Measurements from ENCODE around the gene CTDSP2.

The CTDSP2 gene

DNA sequence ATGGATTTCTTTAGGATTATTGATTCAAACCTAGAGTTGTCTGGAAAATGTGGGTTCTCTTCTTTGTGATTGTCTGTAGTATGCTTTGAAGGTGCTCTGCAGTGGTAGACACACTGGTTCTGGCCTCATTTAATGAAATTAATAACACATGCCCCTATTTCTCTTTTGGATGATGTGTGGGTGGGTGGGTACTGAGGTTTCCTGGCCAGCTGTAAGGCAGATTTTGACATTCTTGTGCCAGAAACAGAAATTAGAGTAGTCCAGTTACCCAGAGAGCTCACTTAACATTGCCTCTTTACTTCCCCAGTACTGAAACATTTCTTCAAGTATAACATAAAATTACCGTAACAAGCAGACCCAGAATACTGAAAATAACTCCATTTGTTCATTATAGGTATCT, 49.5 kb downstream of the CTDSP2 start:
- H3K56ac ChIP-seq (ENCODE audit: low read length) = no peak overlapping the region
- H2BK120ac ChIP-seq (ENCODE audit: low read depth, low read length) = no peak overlapping the region
- H3K79me2 ChIP-seq (ENCODE audit: control insufficient read depth, insufficient read depth, low read length) = no peaks in the 10 kb centered on the region
- H4K5ac ChIP-seq (ENCODE audit: low read length) = no peak overlapping the region
- no peak overlapping the region for H4K8ac ChIP-seq (ENCODE audit: low read depth, low read length)
- H3K79me1 ChIP-seq (ENCODE audit: low read length) = no peaks in the 10 kb centered on the region
- no CpG with 5 or more reads among the region's 1 CpG for WGBS (ENCODE audit: extremely low coverage, insufficient coverage, low lambda C conversion rate)
- no peak overlapping the region for H3K4ac ChIP-seq (ENCODE audit: low read depth, low read length)
- no peaks in the 10 kb centered on the region for H3K27me3 ChIP-seq (ENCODE audit: insufficient read depth, low read length, poor library complexity)
- no peak overlapping the region for H3K23ac ChIP-seq (ENCODE audit: low read length)
- H3K9ac ChIP-seq (ENCODE audit: low read length) = no peak overlapping the region
- no peak overlapping the region for H3K4me2 ChIP-seq (ENCODE audit: low read length)
- H2AK5ac ChIP-seq (ENCODE audit: low read length) = no peak overlapping the region
- no peak overlapping the region for H3K18ac ChIP-seq (ENCODE audit: low read length)
- H2BK15ac ChIP-seq (replicated peaks; ENCODE audit: low read depth) = no peak overlapping the region
- no peak overlapping the region for H2BK5ac ChIP-seq (ENCODE audit: low read length)
- no peak overlapping the region for H3K27ac ChIP-seq (ENCODE audit: low read depth, low read length)
- H3K4me3 ChIP-seq (ENCODE audit: low read length) = no peak overlapping the region
- no peaks in the 10 kb centered on the region for H3K4me1 ChIP-seq (ENCODE audit: control insufficient read depth, low read depth, low read length)
- H3K36me3 ChIP-seq (ENCODE audit: control insufficient read depth, insufficient read depth, low read length) = peaks cover 6% of the 10 kb centered on the region
- DNase-seq = no peak

DNA sequence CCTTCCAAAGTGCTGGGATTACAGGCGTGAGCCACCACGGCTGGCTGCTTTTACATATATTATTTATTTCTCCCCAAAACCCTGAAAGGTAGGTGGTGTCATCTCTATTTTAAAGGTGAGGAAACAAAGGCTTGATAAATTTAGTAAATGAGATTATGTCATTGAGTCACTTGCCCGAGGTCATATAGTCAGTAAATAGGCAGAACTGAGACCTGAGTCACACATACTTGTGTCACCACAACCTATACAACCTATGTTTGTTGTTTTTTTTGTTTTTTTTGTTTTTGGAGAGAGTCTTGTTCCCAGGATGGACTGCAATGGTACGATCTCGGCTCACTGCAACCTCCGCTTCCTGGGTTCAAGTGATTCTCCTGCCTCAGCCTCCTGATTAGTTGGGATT, 51.2 kb downstream of the CTDSP2 start:
- H2BK15ac ChIP-seq (replicated peaks; ENCODE audit: low read depth) = no peak overlapping the region
- no peak overlapping the region for H2AK5ac ChIP-seq (ENCODE audit: low read length)
- no peak overlapping the region for H4K8ac ChIP-seq (ENCODE audit: low read depth, low read length)
- no peak overlapping the region for H2BK120ac ChIP-seq (ENCODE audit: low read depth, low read length)
- no peak overlapping the region for H3K4ac ChIP-seq (ENCODE audit: low read depth, low read length)
- H3K79me1 ChIP-seq (ENCODE audit: low read length) = no peaks in the 10 kb centered on the region
- H3K23ac ChIP-seq (ENCODE audit: low read length) = no peak overlapping the region
- H3K27me3 ChIP-seq (ENCODE audit: insufficient read depth, low read length, poor library complexity) = no peaks in the 10 kb centered on the region
- no peak overlapping the region for H3K9ac ChIP-seq (ENCODE audit: low read length)
- no peak overlapping the region for H4K5ac ChIP-seq (ENCODE audit: low read length)
- H3K4me2 ChIP-seq (ENCODE audit: low read length) = no peak overlapping the region
- no peak for DNase-seq
- H3K4me1 ChIP-seq (ENCODE audit: control insufficient read depth, low read depth, low read length) = no peaks in the 10 kb centered on the region
- no peak overlapping the region for H3K56ac ChIP-seq (ENCODE audit: low read length)
- H3K79me2 ChIP-seq (ENCODE audit: control insufficient read depth, insufficient read depth, low read length) = no peaks in the 10 kb centered on the region
- no peak overlapping the region for H3K4me3 ChIP-seq (ENCODE audit: low read length)
- no CpG with 5 or more reads among the region's 6 CpGs for WGBS (ENCODE audit: extremely low coverage, insufficient coverage, low lambda C conversion rate)
- no peak overlapping the region for H2BK5ac ChIP-seq (ENCODE audit: low read length)
- no peak overlapping the region for H3K27ac ChIP-seq (ENCODE audit: low read depth, low read length)
- H3K18ac ChIP-seq (ENCODE audit: low read length) = no peak overlapping the region
- H3K36me3 ChIP-seq (ENCODE audit: control insufficient read depth, insufficient read depth, low read length) = peaks cover 6% of the 10 kb centered on the region

- Histone ChIP-seq H3K4me1 (ENCODE audit: control insufficient read depth, low read depth, low read length) (no peaks in the 10 kb centered on the region), H3K79me2 (ENCODE audit: control insufficient read depth, insufficient read depth, low read length) (no peaks in the 10 kb centered on the region), H3K23ac (ENCODE audit: low read length) (no peak overlapping the region), H2BK120ac (ENCODE audit: low read depth, low read length) (no peak overlapping the region), H3K27me3 (ENCODE audit: insufficient read depth, low read length, poor library complexity) (no peaks in the 10 kb centered on the region), H3K9ac (ENCODE audit: low read length) (no peak overlapping the region), H2BK15ac (replicated peaks; ENCODE audit: low read depth) (no peak overlapping the region), H4K8ac (ENCODE audit: low read depth, low read length) (no peak overlapping the region), H3K36me3 (ENCODE audit: control insufficient read depth, insufficient read depth, low read length) (peaks cover 5% of the 10 kb centered on the region), H2BK5ac (ENCODE audit: low read length) (no peak overlapping the region), H3K4me3 (ENCODE audit: low read length) (no peak overlapping the region), H3K18ac (ENCODE audit: low read length) (no peak overlapping the region), H3K79me1 (ENCODE audit: low read length) (no peaks in the 10 kb centered on the region), H3K4me2 (ENCODE audit: low read length) (no peak overlapping the region), H2AK5ac (ENCODE audit: low read length) (no peak overlapping the region), H3K56ac (ENCODE audit: low read length) (no peak overlapping the region), H4K5ac (ENCODE audit: low read length) (no peak overlapping the region), H3K4ac (ENCODE audit: low read depth, low read length) (no peak overlapping the region), H3K27ac (ENCODE audit: low read depth, low read length) (no peak overlapping the region)
- no peak for DNase-seq
- WGBS (ENCODE audit: extremely low coverage, insufficient coverage, low lambda C conversion rate) = no CpG with 5 or more reads among the region's 1 CpG
Measured at GRCh38 chr12:57793920-57794319, 52.6 kb downstream of the CTDSP2 start.

DNA sequence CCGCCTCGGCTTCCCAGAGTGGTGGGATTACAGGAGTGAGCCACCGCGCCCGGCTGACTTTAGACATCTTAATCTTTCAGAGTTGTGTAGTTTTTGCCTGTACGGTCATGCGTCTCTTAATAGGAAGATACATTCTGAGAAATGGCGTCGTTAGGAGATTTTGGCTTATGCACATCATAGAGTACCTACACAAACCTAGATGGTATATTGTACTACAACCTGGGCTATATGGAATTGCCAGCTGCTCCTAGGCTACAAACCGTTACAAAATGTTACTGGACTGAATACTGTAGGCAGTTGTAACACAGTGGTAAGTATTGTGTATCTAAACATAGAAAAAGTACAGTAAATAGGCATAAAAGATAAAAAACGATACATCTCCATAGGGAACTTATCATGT, 62.7 kb downstream of the CTDSP2 start:
- Histone ChIP-seq H3K4ac (ENCODE audit: low read depth, low read length) (no peak overlapping the region), H3K4me3 (ENCODE audit: low read length) (no peak overlapping the region), H3K4me1 (ENCODE audit: control insufficient read depth, low read depth, low read length) (no peaks in the 10 kb centered on the region), H3K18ac (ENCODE audit: low read length) (no peak overlapping the region), H3K27me3 (ENCODE audit: insufficient read depth, low read length, poor library complexity) (no peaks in the 10 kb centered on the region), H4K5ac (ENCODE audit: low read length) (no peak overlapping the region), H4K8ac (ENCODE audit: low read depth, low read length) (no peak overlapping the region), H2BK120ac (ENCODE audit: low read depth, low read length) (no peak overlapping the region), H3K23ac (ENCODE audit: low read length) (no peak overlapping the region), H3K4me2 (ENCODE audit: low read length) (no peak overlapping the region), H2BK15ac (replicated peaks; ENCODE audit: low read depth) (no peak overlapping the region), H3K79me1 (ENCODE audit: low read length) (peaks cover 5% of the 10 kb centered on the region), H3K9ac (ENCODE audit: low read length) (no peak overlapping the region), H3K56ac (ENCODE audit: low read length) (no peak overlapping the region), H3K27ac (ENCODE audit: low read depth, low read length) (no peak overlapping the region), H2BK5ac (ENCODE audit: low read length) (no peak overlapping the region), H2AK5ac (ENCODE audit: low read length) (no peak overlapping the region), H3K36me3 (ENCODE audit: control insufficient read depth, insufficient read depth, low read length) (peaks cover 4% of the 10 kb centered on the region), H3K79me2 (ENCODE audit: control insufficient read depth, insufficient read depth, low read length) (peaks cover 8% of the 10 kb centered on the region)
- no peak for DNase-seq
- WGBS (ENCODE audit: extremely low coverage, insufficient coverage, low lambda C conversion rate) = no CpG with 5 or more reads among the region's 11 CpGs

GRCh38 chr12:57783466-57783801, 63.1 kb downstream of the CTDSP2 start:
- peaks cover 5% of the 10 kb centered on the region for H3K79me1 ChIP-seq (ENCODE audit: low read length)
- no peak overlapping the region for H3K27ac ChIP-seq (ENCODE audit: low read depth, low read length)
- no CpG with 5 or more reads among the region's 12 CpGs for WGBS (ENCODE audit: extremely low coverage, insufficient coverage, low lambda C conversion rate)
- H4K8ac ChIP-seq (ENCODE audit: low read depth, low read length) = no peak overlapping the region
- no peaks in the 10 kb centered on the region for H3K4me1 ChIP-seq (ENCODE audit: control insufficient read depth, low read depth, low read length)
- peak overlapping the region; percentile 85 for H3K4me2 ChIP-seq (ENCODE audit: low read length)
- peaks cover 4% of the 10 kb centered on the region for H3K36me3 ChIP-seq (ENCODE audit: control insufficient read depth, insufficient read depth, low read length)
- peak overlapping the region; percentile 96 for H3K4me3 ChIP-seq (ENCODE audit: low read length)
- H3K18ac ChIP-seq (ENCODE audit: low read length) = no peak overlapping the region
- no peak overlapping the region for H2BK120ac ChIP-seq (ENCODE audit: low read depth, low read length)
- DNase-seq = no peak
- no peak overlapping the region for H2BK15ac ChIP-seq (replicated peaks; ENCODE audit: low read depth)
- peaks cover 8% of the 10 kb centered on the region for H3K79me2 ChIP-seq (ENCODE audit: control insufficient read depth, insufficient read depth, low read length)
- no peak overlapping the region for H2BK5ac ChIP-seq (ENCODE audit: low read length)
- peak overlapping the region; percentile 94 for H3K9ac ChIP-seq (ENCODE audit: low read length)
- no peak overlapping the region for H4K5ac ChIP-seq (ENCODE audit: low read length)
- no peak overlapping the region for H3K23ac ChIP-seq (ENCODE audit: low read length)
- H3K27me3 ChIP-seq (ENCODE audit: insufficient read depth, low read length, poor library complexity) = no peaks in the 10 kb centered on the region
- peak overlapping the region; percentile 97 for H3K56ac ChIP-seq (ENCODE audit: low read length)
- H3K4ac ChIP-seq (ENCODE audit: low read depth, low read length) = no peak overlapping the region
- no peak overlapping the region for H2AK5ac ChIP-seq (ENCODE audit: low read length)

DNA sequence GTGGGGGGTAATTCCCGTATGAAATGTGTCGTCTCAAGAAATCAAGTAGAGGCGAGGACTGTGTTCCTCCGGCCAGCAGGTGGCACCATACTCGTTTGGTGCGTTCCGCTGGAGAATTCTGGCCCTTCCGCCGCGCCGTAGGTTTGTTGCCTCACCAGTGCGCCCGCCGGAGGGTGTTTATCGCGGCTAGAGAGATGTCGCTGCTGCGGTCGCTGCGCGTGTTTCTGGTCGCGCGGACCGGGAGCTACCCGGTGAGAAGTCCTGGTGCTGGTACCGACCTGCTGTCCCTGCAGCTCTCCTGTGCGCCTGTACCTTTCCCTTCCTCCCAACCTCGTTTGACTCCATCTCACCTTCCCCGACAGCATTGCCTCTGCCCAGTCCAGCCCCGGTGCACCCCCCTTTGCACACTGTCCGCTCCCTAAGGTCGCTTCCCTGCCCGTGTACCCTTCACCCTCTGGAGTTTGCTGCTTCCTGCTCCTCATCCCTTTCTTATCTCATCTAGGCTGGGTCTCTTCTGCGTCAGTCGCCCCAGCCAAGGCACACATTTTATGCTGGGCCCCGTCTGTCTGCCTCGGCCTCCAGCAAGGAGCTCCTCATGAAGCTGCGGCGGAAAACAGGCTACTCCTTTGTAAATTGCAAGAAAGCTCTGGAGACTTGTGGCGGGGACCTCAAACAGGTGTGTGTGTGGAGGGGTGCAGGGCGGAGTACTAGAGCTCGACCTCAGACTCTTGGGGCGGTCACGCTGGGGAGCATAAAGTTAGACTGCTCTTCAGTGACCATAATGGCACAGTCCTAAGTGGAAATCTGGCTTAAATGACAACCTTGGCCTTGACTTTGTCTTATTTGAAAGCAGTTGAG, 63.7 kb downstream of the CTDSP2 start, which contains the start of gene TSFM:
TSS of gene TSFM (plus strand) at position 180 of the 858 bp plus-strand sequence. CDS start at position 195, 15 bp downstream.
- DNase-seq = peak; percentile 96
- peak within 1 kb of the TSS; percentile 19 for H3K4ac ChIP-seq (ENCODE audit: low read depth, low read length)
- H3K79me1 ChIP-seq (ENCODE audit: low read length) = peaks cover 5% of the 10 kb centered on the region
- H2BK15ac ChIP-seq (replicated peaks; ENCODE audit: low read depth) = no peak within 1 kb of the TSS
- WGBS (ENCODE audit: extremely low coverage, insufficient coverage, low lambda C conversion rate) = no CpG with 5 or more reads among the region's 45 CpGs
- no peaks in the 10 kb centered on the region for H3K27me3 ChIP-seq (ENCODE audit: insufficient read depth, low read length, poor library complexity)
- H2BK5ac ChIP-seq (ENCODE audit: low read length) = no peak within 1 kb of the TSS
- H2BK120ac ChIP-seq (ENCODE audit: low read depth, low read length) = no peak within 1 kb of the TSS
- H3K4me3 ChIP-seq (ENCODE audit: low read length) = peak within 1 kb of the TSS; percentile 96
- H3K23ac ChIP-seq (ENCODE audit: low read length) = no peak within 1 kb of the TSS
- H3K4me1 ChIP-seq (ENCODE audit: control insufficient read depth, low read depth, low read length) = no peaks in the 10 kb centered on the region
- no peak within 1 kb of the TSS for H4K8ac ChIP-seq (ENCODE audit: low read depth, low read length)
- peak within 1 kb of the TSS; percentile 85 for H3K4me2 ChIP-seq (ENCODE audit: low read length)
- H3K9ac ChIP-seq (ENCODE audit: low read length) = peak within 1 kb of the TSS; percentile 94
- H3K18ac ChIP-seq (ENCODE audit: low read length) = no peak within 1 kb of the TSS
- H3K36me3 ChIP-seq (ENCODE audit: control insufficient read depth, insufficient read depth, low read length) = peaks cover 4% of the 10 kb centered on the region
- H2AK5ac ChIP-seq (ENCODE audit: low read length) = no peak within 1 kb of the TSS
- H3K27ac ChIP-seq (ENCODE audit: low read depth, low read length) = no peak within 1 kb of the TSS
- H3K79me2 ChIP-seq (ENCODE audit: control insufficient read depth, insufficient read depth, low read length) = peaks cover 8% of the 10 kb centered on the region
- H3K56ac ChIP-seq (ENCODE audit: low read length) = peak within 1 kb of the TSS; percentile 97
- H4K5ac ChIP-seq (ENCODE audit: low read length) = no peak within 1 kb of the TSS
